Gastrocnemius medialis (tissue), 4 donors: ENCODE results near the gene CAMTA2.

Experiments
- CTCF ChIP-seq, 5 experiments: fragments of 450-650 bp in 3 of 5; fragments of 200-600 bp in 2 of 5; sonication (generic) in 2 of 5; IDR thresholded peaks in 4 of 5; conservative IDR thresholded peaks in 1 of 5; 1 replicate in 4 of 5; 2 replicates in 1 of 5; pipeline ENCODE4 v1.5.1; 2016 to 2019; ENCODE audit warnings: antibody characterized with exemption in 5 of 5, mild to moderate bottlenecking in 3 of 5, moderate library complexity in 3 of 5
- POLR2A ChIP-seq, 2 donors: fragments of 450-650 bp; IDR thresholded peaks; one replicate each; pipeline ENCODE4 v1.6.1; 2017; ENCODE audit warnings: antibody characterized with exemption in 2 of 2, mild to moderate bottlenecking in 2 of 2, moderate library complexity in 2 of 2

- TF ChIP-seq CTCF (IDR thresholded peaks at IDR 0.05 in 4 of 5, conservative IDR thresholded peaks at IDR 0.05 in 1 of 5) (no peak), POLR2A (IDR thresholded peaks at IDR 0.05) (no peak)
These were observed 32.0 kb upstream of the CAMTA2 start for GRCh38 chr17:5019475-5019956.
